GM13976 (cell line): ENCODE measurements around the gene FASN.
"Not testable (repeated sequence)": the region's sequence is repeated elsewhere in the genome, so short reads cannot be mapped to it uniquely, and the experiment has no call there.

Experiments used
- DNase-seq: peaks from one replicate; pipeline ENCODE4 v3.0.0; 2012; ENCODE audit warnings: low spot score
- in situ Hi-C: fragments of 300-500 bp; cut with MboI; formaldehyde crosslinking; loops from one replicate; pipeline ENCODE4 v1.12.0; 2022; ENCODE audit warnings: low sequenced_read_pairs, mixed read lengths, inconsistent platforms; ENCODE audit not compliant: unreplicated experiment
- TF ChIP-seq, protein P1 (sequence below): IDR thresholded peaks from 2 replicates; pipeline ENCODE4 v1.5.1; 2012; ENCODE audit warnings: borderline replicate concordance, mild to moderate bottlenecking; ENCODE audit not compliant: insufficient read depth; ENCODE audit errors: extremely low read depth, missing control alignments, control extremely low read depth

The FASN gene

DNA sequence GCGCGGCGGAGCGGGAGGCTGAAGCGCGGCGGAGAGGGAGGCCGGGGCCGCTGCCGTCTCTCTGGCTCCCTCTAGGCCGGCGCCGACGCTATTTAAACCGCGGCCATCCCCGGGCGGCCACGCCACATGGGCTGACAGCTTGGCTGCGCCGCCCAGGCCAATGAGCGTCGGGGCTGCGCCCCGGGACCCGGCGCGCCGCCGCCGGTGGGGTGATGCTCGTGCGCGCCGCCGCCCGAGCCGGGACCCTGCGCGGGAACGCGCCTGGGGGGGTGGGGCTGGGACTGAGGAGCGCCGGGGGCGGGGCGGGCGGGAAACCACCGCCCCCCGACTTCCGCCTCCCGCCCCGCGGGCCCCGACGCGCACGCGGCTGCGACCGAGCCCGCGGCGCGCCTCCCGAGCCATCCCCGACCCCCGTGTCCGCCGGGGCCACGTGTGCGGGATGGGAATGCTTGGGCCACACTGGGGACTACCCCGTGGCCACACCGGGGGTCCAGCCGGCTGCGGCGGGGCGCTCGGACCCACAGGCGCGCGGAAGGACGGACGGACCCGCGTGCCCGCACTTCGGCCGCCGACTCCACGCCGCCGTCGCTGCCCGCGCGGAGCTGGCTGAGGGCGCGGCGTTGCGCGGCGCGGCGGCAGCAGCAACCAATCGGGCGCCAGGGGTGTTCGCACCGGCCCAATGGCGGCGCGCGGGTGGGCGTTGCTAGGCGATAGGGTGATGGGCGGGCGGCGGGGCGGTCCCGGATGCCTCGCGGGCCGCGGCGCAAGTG, at the start of gene FASN:
FASN (minus strand) TSS at position 68 of the 770 bp plus-strand sequence. CDS start 1,791 bp downstream, outside the sequence.
- in situ Hi-C loops, result no loop called here
- TF ChIP-seq, protein P1, sequence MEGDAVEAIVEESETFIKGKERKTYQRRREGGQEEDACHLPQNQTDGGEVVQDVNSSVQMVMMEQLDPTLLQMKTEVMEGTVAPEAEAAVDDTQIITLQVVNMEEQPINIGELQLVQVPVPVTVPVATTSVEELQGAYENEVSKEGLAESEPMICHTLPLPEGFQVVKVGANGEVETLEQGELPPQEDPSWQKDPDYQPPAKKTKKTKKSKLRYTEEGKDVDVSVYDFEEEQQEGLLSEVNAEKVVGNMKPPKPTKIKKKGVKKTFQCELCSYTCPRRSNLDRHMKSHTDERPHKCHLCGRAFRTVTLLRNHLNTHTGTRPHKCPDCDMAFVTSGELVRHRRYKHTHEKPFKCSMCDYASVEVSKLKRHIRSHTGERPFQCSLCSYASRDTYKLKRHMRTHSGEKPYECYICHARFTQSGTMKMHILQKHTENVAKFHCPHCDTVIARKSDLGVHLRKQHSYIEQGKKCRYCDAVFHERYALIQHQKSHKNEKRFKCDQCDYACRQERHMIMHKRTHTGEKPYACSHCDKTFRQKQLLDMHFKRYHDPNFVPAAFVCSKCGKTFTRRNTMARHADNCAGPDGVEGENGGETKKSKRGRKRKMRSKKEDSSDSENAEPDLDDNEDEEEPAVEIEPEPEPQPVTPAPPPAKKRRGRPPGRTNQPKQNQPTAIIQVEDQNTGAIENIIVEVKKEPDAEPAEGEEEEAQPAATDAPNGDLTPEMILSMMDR, result peak; percentile 64
- peak; percentile 100 for DNase-seq

DNA sequence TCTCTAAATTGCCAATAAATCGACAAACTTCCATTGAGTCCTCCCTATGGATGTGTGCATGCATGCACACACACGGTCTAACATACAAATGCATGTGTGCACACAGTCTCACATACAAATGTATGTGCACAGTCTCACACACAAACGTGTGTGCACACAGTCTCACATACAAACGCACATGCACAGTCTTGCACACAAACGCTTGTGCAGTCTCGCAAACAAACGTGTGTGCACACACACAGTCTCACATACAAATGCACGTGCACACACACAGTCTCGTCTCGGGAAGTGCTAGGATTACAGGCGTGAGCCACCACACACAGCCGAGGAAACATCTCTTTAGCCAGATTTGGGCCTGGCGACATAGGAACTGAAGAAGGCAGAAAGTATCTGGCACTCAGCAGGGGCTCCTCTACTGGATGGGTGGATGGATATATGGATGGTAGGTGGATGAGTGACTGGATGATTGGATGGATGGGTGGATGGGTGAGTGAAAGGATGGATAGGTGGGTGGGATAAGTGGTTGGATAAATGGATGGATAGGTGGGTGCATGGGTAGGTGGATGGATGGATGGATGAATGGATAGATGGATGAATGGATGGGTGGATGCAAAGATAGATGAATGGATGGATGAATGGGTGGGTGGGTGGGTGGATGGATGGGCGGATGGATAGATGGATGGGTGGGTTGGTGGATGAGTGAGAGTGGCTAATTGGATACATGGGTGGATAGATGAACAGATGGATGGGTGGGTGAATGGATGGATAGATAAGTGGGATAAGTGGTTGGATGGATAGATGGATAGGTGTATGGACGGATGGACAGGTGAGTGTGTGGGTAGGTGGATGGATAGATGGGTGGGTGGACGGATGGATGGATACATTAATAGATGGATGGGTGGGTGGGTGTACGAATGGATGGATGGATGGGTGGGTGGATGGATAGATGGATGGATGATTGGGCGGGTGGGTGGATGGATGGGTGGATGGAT, 48.9 kb upstream of the FASN start:
- DNase-seq, result no peak
- TF ChIP-seq, protein P1, result no peak
- in situ Hi-C loops, result no loop called here

DNA sequence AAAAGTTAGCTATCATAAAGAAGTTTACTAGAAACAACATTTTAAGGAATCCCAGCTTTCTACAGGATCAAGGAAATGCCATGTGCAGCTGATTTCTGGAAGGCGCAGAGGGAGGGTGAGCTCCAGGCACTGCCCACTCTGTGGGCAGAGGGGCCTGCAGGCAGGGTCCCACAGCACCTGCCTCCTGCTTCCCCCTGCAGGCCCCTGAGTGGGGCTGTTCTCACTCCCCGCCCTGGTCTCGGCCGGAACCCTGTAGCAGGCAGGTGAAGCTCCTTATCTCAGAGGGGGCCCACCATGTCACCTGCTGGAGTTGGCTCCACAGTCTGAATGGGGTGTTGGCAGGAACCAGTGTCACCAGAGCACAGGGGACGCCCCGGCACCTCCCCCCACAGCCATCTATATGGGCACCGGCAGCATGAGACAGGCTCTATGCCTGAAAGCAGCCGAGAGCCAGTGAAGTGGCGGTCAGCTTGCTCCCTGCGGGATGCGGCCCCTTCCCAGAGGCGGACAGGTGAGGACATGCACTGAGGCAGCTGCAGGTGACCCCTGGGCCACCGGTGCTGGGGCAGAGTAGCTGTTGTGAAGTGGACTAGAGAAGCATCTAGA, 47.6 kb upstream of the FASN start:
- in situ Hi-C loops, result no loop called here
- TF ChIP-seq, protein P1, result no peak
- DNase-seq, result no peak

DNA sequence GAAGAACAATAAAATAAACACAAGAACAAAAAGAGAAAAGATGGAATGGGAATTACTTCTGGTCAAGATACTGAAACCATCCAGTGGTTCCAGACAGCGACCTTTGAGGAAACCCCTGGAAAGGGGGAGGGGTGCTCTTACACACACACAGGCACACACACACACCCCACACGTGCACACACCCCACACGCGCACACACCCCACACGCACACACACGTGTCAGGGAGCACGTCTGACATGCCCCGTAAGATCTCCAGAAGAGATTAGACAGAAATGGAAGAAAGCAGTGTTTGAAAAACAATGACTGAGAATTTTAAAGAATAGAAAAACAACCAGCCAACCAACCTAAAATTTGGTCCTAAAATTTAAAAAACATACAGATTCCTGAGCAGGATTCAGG, 45.3 kb upstream of the FASN start:
- in situ Hi-C loops, result no loop called here
- DNase-seq, result no peak
- TF ChIP-seq, protein P1, result no peak

DNA sequence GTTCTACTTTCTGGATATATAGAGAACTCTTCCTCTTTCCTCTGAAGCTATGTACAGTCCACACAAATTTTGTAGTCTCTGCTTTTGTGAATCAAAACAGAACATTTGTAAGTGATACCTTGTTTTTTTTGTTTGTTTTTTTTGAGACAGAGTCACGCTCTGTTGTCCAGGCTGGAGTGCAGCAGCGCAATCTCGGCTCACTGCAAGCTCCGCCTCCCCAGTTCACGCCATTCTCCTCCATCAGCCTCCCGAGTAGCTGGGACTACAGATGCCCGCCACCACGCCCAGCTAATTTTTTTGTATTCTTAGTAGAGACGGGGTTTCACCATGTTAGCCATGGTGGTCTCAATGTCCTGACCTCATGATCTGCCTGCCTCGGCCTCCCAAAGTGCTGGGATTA, 41.9 kb upstream of the FASN start:
- in situ Hi-C loops, DNase-seq: not testable (repeated sequence)

DNA sequence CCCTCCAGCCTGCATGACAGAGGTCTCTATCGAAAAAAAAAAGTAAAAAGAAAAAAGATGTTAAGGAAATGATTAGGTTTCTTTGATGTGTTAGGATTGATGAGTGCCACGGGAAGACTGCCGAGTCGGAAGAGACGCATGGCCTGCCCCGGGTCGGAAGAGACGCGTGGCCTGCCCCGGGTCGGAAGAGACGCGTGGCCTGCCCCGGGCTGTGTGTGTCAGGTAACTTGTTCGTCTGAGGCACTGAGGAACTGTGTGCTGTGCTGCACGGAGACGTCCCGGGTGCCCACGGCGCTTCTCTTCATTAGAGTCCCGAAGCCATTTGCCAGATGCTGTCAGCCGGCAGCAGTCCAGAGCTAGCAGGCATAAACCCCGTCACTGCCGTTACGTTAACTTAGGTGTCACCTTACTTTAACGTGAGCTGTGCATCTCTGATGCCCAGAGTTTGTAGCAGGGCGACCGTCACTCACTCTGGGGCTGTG, 40.5 kb upstream of the FASN start:
- in situ Hi-C loops, result no loop called here
- no peak for DNase-seq
- TF ChIP-seq, protein P1, result no peak
